Measurements from ENCODE around the gene UST.
"Not testable (repeated sequence)": the region's sequence is repeated elsewhere in the genome, so short reads cannot be mapped to it uniquely, and the experiment has no call there.

UST gene

DNA sequence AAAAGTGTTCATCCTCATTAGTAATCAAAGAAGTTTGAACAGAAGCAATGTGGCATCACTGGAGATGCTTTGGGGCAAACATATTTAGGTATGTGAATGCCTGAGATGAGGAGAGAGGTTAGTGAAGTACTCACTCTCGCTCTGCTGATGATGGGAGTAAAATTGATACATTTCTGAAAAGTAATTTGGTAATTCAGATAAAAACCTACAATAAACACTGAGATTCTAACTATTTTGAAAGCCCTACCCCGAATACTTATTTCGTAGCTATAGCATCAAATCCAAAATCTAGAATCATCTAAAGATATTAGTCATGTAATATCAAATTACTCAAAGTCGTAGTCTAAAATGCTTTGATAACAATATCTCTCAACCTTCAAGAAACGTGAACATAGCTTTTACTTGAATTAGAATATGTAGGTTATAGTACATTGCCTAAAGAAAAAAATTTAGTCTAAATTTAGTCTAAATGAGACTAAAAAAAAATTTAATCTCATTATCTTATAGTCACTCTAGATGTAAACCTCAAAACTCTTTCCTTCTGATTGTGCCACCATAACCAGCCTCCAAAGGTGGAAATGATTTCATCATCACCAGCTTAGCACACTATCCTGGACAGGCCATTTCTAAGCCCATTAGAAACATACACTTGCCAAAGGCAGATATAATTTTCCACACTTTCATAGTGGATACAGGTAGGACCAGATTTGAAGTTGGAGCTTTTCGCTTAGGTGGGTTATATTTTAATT is 338.2 kb downstream of the UST start:
- DNase-seq (ENCODE audit: low read depth in 2 of 2) = no peak

GRCh38 chr6:149085557-149085938 is 338.7 kb downstream of the UST start:
- DNase-seq (ENCODE audit: low read depth in 2 of 2) = no peak

DNA sequence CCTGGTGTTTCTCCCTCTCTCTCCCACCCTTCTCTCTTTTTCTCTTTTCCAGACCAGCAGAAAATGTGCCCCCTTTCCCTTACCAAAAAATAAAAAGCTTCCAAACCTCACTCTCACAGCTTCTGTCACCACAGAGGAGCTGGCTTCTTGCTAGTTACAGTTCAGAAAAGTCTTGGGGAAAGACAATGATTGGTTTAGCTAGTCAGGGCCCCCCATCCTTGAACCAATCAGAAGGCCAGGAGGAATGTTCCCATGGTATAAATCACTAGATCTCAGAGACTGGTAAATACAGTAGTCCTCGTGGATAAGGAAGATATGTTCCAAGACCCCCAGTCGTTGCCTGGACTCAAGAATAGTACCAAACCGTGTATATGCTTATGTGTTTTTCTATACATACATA is 339.5 kb downstream of the UST start:
- no peak for DNase-seq (ENCODE audit: low read depth in 2 of 2)

GRCh38 chr6:149087898-149088297 is 341.1 kb downstream of the UST start:
- no peak for DNase-seq (ENCODE audit: low read depth in 2 of 2)

- no peak for DNase-seq (ENCODE audit: low read depth in 2 of 2)
Measured at GRCh38 chr6:149088361-149088760, 341.5 kb downstream of the UST start.

- no peak for DNase-seq (ENCODE audit: low read depth in 2 of 2)
Measured at GRCh38 chr6:149089510-149089909, 342.7 kb downstream of the UST start.

- DNase-seq (ENCODE audit: low read depth in 2 of 2) = no peak
Measured at GRCh38 chr6:149090937-149091336, 344.1 kb downstream of the UST start.

DNA sequence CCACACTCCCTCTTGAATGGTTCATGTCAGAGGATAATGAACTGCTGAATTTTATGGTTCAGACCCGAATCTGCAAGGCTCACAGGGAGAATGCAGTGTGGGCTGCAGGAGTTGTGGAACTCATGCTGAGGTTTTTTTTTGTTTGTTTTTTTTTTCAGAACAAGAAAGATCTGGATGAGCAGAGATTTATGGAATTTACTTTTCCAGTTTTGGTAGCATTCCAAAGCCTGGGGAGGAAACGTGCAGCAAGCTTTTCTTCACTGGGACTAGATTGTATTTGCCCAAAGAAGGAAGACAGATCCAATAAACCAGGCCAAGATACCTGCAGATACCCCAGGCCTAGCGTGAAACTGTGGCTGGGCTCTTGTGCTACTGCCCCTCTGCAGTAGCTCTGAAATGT is 346.8 kb downstream of the UST start:
- DNase-seq (ENCODE audit: low read depth in 2 of 2) = no peak

GRCh38 chr6:149094156-149094555 is 347.3 kb downstream of the UST start:
- no peak for DNase-seq (ENCODE audit: low read depth in 2 of 2)

- DNase-seq (ENCODE audit: low read depth in 2 of 2) = no peak
Measured at GRCh38 chr6:149094934-149095351, 348.1 kb downstream of the UST start.

GRCh38 chr6:149095842-149096241 is 349.0 kb downstream of the UST start:
- DNase-seq (ENCODE audit: low read depth in 2 of 2) = no peak

- no peak for DNase-seq (ENCODE audit: low read depth in 2 of 2)
Measured at GRCh38 chr6:149097794-149098193, 351.0 kb downstream of the UST start.

DNA sequence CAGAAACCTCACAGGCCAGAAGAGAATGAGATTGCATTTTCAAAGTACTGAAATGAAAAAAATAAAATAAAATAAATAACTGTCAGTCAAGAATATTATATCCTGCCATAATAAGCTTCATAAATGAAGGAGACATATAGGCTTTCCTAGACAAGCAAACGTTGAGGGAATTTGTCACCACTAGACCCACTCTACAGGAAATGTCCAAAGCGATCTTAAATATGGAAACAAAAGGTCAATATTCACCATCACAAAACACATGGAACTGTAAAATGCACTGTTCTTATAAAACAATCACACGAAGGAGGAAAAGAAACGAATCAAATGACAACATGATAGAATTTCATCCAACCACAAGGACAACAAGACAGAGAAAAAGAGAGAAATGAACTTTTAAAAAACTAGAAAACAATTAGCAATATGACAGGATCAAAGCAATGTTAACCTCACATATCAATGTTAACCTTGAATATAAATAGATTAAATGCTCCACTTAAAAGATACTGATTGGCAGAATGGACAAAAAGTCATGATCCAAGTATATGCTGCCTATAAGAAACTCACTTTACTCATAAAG is 352.0 kb downstream of the UST start:
- DNase-seq (ENCODE audit: low read depth in 2 of 2) = no peak

DNA sequence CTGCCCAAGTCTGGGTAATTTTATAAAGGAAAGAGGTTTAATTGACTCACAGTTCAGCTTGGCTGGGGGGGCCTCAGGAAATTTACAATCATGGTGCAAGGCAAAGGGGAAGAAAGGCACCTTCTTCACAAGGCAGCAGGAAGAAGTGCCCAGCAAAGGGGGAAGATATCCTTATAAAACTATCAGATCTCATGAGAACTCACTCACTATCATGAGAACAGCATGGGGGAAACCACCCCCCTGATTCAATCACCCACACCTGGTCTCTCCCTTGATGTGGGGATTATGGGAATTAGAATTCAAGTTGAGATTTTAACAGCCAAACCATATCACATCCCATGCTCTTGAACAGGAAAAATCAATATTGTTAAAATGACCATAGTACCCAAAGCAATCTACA is 355.5 kb downstream of the UST start:
- no peak for DNase-seq (ENCODE audit: low read depth in 2 of 2)

- not testable (repeated sequence) for DNase-seq (ENCODE audit: low read depth in 2 of 2)
Measured at GRCh38 chr6:149103950-149104349, 357.1 kb downstream of the UST start.

DNA sequence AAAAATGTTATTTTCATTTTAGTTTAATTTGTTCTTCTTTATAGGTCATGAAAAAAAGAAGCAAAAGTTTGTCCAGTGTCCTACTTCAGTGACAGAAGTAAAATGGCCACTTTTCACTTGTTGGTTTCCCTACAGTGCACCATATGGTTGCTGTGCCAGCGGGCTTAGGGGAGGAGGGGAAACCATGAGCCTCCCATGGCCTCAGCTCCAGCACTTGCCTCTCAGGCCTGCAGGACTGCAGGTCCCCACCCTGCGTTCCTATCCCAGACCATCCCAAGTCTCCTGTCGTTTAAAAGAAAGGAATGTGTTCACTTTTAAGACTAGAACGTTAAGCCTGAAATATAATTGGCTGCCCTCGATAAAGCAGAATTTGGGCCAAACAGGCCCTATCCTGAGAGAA is 360.7 kb downstream of the UST start:
- DNase-seq (ENCODE audit: low read depth in 2 of 2) = no peak

- no peak for DNase-seq (ENCODE audit: low read depth in 2 of 2)
Measured at GRCh38 chr6:149108038-149108748, 361.4 kb downstream of the UST start.

GRCh38 chr6:149108749-149109100 is 361.9 kb downstream of the UST start:
- no peak for DNase-seq (ENCODE audit: low read depth in 2 of 2)

- no peak for DNase-seq (ENCODE audit: low read depth in 2 of 2)
Measured at GRCh38 chr6:149109397-149110070, 362.7 kb downstream of the UST start.

- DNase-seq (ENCODE audit: low read depth in 2 of 2) = no peak
Measured at GRCh38 chr6:149111556-149112115, 364.8 kb downstream of the UST start.

- DNase-seq (ENCODE audit: low read depth in 2 of 2) = no peak
Measured at GRCh38 chr6:149112976-149113375, 366.1 kb downstream of the UST start.

- DNase-seq (ENCODE audit: low read depth in 2 of 2) = no peak
Measured at GRCh38 chr6:149114167-149114566, 367.3 kb downstream of the UST start.
